ENCODE measurements around the gene SMYD3. TPM values are rescaled to one million over a fixed set of nuclear protein-coding genes. Genes with fewer than 3 reads are reported as not detected.

Gene SMYD3
- total and polyA plus RNA-seq, 10 of the 15 experiments (the other 5 are each of a cell fraction or from before 2014, with no cell fraction given) = 18.3 to 54.0 (median 24.8) TPM

DNA sequence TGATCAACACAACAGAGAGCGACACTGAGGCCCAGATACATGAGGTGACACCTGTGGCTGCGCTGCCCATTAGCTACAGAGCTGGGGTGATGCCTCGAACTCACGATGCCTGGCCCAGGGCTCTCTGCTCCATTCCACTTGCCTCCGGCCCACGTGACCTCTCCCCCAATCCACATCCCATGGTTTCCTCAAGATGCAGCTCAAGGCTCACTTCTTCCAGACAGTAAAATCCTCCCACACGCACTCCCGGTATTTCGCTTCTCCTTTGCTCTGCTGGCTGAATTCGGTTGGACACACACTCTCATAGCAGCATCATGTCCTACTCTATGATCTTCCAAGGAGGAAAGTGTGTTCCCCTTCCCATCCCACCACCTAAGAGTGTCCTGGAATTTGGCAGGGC is 679.8 kb downstream of the SMYD3 start (continued):
- TF ChIP-seq, protein P1, sequence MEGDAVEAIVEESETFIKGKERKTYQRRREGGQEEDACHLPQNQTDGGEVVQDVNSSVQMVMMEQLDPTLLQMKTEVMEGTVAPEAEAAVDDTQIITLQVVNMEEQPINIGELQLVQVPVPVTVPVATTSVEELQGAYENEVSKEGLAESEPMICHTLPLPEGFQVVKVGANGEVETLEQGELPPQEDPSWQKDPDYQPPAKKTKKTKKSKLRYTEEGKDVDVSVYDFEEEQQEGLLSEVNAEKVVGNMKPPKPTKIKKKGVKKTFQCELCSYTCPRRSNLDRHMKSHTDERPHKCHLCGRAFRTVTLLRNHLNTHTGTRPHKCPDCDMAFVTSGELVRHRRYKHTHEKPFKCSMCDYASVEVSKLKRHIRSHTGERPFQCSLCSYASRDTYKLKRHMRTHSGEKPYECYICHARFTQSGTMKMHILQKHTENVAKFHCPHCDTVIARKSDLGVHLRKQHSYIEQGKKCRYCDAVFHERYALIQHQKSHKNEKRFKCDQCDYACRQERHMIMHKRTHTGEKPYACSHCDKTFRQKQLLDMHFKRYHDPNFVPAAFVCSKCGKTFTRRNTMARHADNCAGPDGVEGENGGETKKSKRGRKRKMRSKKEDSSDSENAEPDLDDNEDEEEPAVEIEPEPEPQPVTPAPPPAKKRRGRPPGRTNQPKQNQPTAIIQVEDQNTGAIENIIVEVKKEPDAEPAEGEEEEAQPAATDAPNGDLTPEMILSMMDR (IDR thresholded peaks at IDR 0.05 in 2 of 3, conservative IDR thresholded peaks at IDR 0.05 in 1 of 3; ENCODE audit: control insufficient read depth in 2 of 3, extremely low read depth in 1 of 3, insufficient read depth in 1 of 3, low read depth in 3 of 3, low read length in 3 of 3) = no peak
- TF ChIP-seq CHD4 (IDR thresholded peaks at IDR 0.05) (no peak), CEBPB (IDR thresholded peaks at IDR 0.05; ENCODE audit: borderline replicate concordance in 1 of 2, low read depth in 2 of 2, low read length in 2 of 2) (no peak), CREM (IDR thresholded peaks at IDR 0.05; ENCODE audit: low read depth) (no peak), HDAC6 (IDR thresholded peaks at IDR 0.05; ENCODE audit: unreplicated experiment) (no peak)

DNA sequence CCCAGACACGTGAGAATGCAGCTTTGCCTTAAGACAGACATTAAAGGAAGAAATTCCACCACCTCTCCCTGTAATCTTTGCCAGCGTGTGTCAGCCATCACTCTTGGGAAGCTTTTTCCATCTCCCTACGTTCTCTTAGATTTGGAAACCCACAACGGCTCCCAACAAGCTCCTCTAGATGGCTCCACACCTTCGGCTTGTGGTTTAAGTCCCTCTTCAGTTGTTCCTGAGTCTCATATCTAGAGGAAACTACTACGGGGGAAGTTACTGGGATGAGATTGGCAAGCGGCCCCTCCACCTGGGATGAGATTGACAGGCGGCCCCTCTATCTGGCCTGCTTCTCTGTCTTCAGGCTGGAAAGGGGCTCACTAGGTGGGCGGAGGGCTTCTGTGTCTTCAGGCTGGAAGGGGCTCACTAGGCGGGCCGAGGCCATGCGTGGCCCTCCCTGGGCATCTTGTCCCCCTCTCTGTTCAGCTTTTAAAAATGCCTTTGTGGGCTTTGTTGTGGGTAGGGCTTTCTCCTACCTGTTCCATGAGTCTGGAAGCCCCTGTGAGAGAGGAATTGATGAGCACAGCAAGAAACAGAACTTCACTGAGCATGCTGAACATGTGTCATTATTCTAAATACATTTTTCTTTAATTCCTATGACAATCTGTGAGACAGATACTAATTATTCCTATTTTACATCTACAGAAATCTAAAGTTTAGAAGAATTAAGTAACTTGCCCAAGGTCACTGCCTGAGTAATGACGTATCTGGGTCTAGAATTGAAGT is 681.8 kb downstream of the SMYD3 start:
- no peaks in the 10 kb centered on the region for H3K27me3 ChIP-seq (replicated peaks in 1 of 2; ENCODE audit: control insufficient read depth in 2 of 2, insufficient read depth in 2 of 2, low read length in 1 of 2)
- BruUV-seq (replicated peaks) = no TSS peak
- no peaks in the 10 kb centered on the region for H3K4me1 ChIP-seq (ENCODE audit: control insufficient read depth, insufficient read depth, low read length)
- no peaks in the 10 kb centered on the region for H3K36me3 ChIP-seq (ENCODE audit: control insufficient read depth in 2 of 2, insufficient read depth in 2 of 2, low read length in 1 of 2)
- SMC1A ChIA-PET (ENCODE audit: uncharacterized antibody, unreplicated experiment) = interaction anchor here (0.7 to 0.8 kb wide), 2 partner anchors 162 to 1313 kb away, joined by 3 read pairs; no protein-coding TSS in a partner anchor
- no peak overlapping the region for H3K4me2 ChIP-seq (ENCODE audit: control insufficient read depth, insufficient read depth)
- FAIRE-seq = no peak
- intact Hi-C loops (cut with micrococcal nuclease; ENCODE audit: unreplicated experiment) (no loop called here), in situ Hi-C loops (cut with MboI) (no loop called here)
- H2AFZ ChIP-seq (ENCODE audit: control insufficient read depth, low read depth, low read length) = no peak overlapping the region
- no peak for ATAC-seq
- no peak overlapping the region for H3K27ac ChIP-seq (ENCODE audit: control insufficient read depth, insufficient read depth)
- no peaks in the 10 kb centered on the region for H3K79me2 ChIP-seq (ENCODE audit: control insufficient read depth, insufficient read depth, low read length)
- no peak overlapping the region for H3K4me3 ChIP-seq
- no peaks in the 10 kb centered on the region; the same call in 2 of the 3 replicates for H3K9me3 ChIP-seq (replicated peaks; ENCODE audit: control insufficient read depth, insufficient read depth, low read length)
- DNase-seq (ENCODE audit: low read depth, low spot score) = no peak
- POLR2A ChIA-PET = interaction anchor here (0.6 to 1.0 kb wide), 2 partner anchors 9 to 63 kb away, joined by 3 to 6 read pairs; no protein-coding TSS in a partner anchor
- RAD21 ChIA-PET (ENCODE audit: unreplicated experiment) = interaction anchor here (0.6 kb wide), 1 partner anchor 329 kb away, joined by 3 read pairs; no protein-coding TSS in a partner anchor
- CTCF ChIA-PET = no interaction called here
- no peaks in the 10 kb centered on the region for H4K20me1 ChIP-seq (ENCODE audit: control insufficient read depth, insufficient read depth)
- no peak overlapping the region for H3K9ac ChIP-seq (ENCODE audit: control insufficient read depth, insufficient read depth, low read length)
- WGBS (ENCODE audit: insufficient coverage, insufficient replicate concordance, low lambda C conversion rate, missing lambda C conversion rate) = 84% methylated on average over 13 of the region's 13 CpGs
- no peak for TF ChIP-seq IRF4 (IDR thresholded peaks at IDR 0.05; ENCODE audit: low read depth, low read length)
- TF ChIP-seq ZBTB11 (CRISPR knock-in tag; IDR thresholded peaks at IDR 0.05) = no peak
- no peak for TF ChIP-seq EGR1 (IDR thresholded peaks at IDR 0.05; ENCODE audit: borderline replicate concordance in 1 of 2, low read depth in 2 of 2, low read length in 2 of 2)
- no peak for TF ChIP-seq ZBTB33 (IDR thresholded peaks at IDR 0.05)
- no peak for TF ChIP-seq CREM (IDR thresholded peaks at IDR 0.05; ENCODE audit: low read depth)
- no peak for TF ChIP-seq HDGF (IDR thresholded peaks at IDR 0.05)
